GM18526 (cell line): ENCODE measurements around the gene CCDC169.

ENCODE experiments used
- POLR2A ChIP-seq: IDR thresholded peaks from 3 replicates; pipeline ENCODE4 v1.6.1; 2011; ENCODE audit not compliant: insufficient read length; ENCODE audit errors: extremely low read depth

The CCDC169 gene

DNA sequence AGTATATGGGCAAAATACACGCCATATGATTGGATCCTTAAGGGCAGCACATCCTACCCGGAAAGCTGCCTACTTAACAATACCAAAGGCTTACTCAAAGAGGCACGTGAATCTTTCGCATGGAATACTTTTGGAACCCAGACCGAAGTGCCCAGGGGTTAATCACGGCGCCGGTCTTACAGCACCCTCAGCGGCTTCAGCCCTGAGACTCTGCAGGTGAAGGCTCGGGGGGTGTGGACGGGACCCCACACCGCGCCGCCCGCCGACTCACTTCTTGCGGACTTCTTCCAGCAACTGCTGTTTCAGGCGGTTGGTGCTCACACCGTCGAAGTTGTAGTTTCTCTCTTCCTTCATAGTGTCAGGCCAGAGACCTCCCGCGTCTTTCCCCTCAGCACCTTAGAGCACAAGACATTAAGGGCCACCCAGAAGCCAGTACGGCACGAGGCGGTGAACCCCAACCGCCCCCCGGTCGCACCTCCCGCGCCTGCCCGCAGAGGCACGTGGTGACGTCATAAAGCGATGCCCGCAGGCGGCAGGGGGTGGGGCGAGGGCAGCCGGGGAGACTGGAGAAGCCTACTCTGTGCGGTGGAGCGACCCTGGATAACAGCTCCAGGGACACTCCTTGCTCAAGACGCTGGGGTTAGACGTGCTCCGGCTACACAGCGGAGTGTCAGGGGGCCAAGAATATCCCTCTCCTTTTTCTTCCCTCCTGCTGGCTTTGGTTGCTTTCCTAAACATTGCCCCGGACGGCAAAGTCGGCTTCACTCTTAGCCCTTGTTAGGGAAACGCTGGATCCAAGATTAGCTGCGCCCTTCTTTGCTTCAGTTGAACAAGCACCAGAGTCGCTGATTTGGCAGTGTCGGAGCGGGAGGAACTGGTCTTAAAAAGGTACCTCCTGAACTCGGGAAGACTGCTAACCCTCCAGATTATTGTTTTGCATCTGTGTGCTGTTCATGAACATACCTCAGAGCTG is at the start of gene CCDC169:
Gene CCDC169, minus strand, starts transcription at position 449 of the 973 bp plus-strand sequence. Its CDS starts 95 bp downstream, at position 354.
- TF ChIP-seq POLR2A = no peak

DNA sequence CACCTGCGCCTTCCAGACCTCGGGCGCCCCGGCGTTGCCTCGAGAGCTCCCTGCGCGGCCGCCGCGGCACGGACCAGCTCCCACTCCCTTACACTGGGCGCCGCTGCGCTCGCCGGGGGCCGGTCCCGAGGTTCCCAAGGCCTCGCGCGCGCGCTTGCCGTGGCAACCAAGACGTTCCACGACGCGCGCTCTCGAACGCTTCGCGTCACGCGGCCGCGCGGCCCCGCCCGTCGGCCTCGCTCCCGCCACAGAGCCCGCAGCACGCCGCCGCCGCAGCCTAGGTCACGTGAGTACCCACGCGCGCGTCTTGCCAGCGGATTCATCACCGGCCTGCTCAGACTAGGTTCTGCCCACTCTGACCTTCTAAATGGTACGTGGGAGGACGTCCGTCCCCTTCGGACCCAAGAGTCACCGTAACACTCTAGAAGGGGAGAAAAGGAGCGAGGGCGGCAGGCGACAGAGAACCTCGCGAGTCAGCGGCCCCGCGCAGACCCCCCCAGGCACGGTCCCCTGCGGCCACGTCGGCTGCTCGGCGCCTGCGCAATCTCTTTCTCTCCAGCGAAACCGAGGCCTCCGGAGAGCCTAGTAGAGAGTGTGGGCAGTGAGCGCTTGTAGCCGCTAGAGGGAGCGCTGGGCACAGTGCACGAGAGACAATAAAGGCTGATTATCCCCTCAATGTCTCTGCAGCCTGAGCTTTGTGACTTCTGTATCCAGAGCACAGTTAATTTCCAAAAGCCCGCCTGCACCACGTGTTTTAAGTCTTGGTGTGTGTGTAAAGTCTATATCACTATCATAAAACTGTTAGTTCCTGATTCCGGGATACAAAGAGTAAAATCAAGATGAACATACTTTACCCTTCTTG is 48.8 kb upstream of the CCDC169 start, which contains the start of gene SPART:
Gene SPART, minus strand, starts transcription at position 173 of the 862 bp plus-strand sequence. CDS start 10,564 bp downstream, outside the sequence.
- TF ChIP-seq POLR2A = no peak

DNA sequence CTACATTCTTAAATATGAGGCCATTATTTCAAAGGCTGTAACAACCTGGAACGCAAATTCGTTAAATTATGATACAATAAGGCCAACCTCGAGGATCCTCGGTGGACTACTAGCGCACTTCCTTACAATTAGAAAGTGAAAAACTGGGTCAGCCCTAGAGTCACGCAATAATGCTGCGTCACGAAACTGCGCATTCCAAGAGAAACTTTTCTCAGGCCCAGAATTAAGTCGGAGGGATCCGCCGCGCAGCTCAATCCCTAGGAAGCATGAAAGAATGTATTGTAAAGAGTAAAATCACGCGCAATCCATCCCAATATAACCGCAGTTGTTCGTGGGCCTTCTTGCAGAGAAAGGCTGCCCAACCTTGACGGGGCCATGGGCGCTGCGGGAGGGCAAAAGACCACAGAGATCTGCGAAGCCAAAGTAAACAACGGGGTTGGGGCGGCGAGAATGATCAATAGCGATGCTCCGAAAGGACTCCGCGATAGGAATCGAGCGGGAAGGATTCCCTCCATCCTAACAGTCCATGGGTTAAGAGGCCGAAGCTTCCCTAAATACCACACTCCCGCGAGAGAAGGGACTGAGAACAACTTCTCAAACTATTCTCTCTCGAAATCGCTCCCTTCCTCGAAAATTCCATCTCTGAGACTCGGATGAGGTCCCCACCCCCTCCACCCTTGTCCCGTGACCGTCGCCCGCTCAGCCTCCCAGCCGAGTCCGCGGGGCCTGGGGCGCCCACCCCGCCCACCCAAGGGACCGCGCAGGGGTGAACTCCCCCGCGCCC is 48.0 kb upstream of the CCDC169 start:
- TF ChIP-seq POLR2A = no peak

DNA sequence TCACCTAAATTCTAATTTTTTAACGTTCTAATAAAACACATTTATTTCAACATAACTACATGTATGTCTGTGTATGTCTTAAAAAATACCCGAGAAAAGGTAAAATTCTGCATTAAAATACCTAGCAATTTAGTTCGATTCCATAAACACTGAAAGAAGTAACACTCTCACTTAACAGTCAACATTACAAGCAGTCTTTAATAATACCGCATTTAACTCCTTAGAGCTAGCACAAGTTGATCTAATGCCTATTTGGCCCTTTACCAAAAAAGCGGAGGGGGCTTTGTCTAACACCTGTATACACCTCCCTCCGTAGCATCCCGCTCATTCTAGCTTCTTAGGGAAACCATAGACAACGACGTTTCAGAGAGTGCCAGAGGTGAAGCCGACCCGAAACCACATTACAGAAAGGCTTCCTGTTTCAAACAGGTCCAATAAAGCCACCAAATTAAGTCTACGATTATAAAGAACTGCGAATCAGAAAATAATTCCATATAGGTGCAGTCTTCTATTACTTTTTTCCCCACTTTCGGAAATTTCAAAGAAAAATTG is 47.3 kb upstream of the CCDC169 start:
- TF ChIP-seq POLR2A = no peak

DNA sequence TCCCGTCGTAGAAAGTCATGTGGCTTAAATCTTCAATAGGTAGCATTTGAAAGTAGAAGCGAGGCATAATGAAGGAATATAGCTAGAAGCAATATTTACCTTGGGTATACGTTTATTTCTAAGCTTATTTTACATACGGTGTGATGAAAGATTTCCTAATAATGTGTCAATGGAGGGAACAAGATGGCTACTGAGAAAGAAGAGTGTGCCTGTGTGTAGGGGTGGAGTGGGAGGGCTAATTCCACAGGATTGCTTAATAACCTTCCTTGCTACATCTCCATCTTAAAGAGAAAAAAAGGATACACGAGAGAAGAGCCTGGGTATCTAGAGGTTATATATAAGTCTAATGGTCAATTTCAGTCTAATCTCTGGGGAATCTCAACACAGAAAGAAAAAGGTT is 46.6 kb upstream of the CCDC169 start:
- no peak for TF ChIP-seq POLR2A

DNA sequence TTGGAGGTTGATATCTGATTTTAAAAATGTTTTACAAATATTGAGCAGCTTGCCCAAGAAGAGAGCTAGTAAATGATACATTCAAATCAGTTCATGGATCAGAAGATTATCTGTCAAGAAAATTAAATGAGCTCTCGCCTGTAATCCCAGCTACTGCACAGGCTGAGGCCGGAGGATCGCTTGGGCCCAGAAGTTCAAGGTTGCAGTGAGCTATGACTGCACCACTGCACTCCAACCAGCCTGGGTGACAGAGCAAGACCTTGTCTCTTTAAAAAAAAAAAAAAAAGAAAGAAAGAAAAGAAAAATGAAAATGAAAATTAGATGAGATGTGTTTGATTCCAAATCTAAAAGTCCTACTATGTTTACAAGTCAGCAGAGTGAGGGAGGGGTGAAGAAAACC is 46.2 kb upstream of the CCDC169 start:
- TF ChIP-seq POLR2A = no peak

DNA sequence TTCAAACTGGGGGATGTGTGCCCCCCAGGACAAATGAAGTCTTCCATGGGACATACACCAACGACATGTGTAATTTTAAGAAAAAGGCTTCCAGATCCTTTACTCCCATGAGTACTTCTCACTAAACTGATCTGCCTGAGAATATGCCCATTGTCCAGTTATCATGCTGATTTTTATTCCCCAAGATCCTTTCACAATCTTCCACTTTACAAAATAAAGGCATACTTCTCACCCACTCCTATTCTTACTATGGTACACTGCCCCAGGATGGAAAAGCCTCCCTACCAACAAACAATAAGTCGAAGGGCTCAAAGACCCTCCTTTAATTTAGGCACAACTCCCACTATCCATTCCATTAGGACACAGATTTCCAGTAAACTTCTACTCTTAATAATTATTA is 45.1 kb upstream of the CCDC169 start:
- TF ChIP-seq POLR2A = no peak

DNA sequence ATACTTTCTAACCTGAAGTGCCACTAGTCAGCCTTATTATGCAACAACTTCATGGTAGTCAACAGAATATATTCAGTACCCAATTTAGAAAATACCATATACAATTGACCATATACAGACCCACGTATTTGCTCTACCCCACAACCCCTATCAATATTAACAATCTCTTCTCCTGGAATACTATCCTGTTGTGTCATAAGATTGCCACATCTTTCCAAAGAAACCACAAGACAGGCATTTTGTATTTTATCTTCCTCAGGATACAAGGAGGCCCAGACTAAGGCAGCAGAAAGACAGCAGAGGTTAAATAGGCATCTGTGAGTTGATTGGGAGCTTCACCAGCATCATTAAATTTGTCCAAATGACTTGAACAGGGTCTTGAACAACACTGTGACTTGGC is 44.1 kb upstream of the CCDC169 start:
- no peak for TF ChIP-seq POLR2A

DNA sequence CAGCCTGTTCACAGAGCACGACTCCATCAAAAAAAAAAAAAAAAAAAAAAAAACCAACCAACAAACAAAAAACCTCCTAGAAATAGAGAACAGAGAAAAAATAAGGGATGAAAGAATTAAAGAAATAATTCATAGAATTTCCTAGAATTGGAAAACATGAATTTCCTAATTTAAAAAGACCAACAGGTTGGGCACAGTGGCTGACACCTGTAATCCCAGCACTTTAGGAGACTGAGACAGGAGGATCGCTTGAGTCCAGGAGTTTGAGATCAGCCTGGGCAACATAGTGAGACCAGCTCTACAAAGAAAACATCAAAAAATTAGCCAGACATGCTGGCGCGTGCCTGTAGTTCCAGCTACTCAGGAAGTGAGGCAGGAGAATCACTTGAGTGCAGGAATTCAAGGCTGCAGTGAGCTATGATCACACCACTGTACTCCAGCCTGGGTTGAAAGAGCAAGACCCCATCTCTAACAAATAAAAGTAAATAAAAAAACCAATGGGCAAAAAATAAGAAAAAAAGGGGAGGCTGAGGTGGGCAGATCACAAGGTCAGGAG is 42.1 kb upstream of the CCDC169 start:
- TF ChIP-seq POLR2A = no peak

DNA sequence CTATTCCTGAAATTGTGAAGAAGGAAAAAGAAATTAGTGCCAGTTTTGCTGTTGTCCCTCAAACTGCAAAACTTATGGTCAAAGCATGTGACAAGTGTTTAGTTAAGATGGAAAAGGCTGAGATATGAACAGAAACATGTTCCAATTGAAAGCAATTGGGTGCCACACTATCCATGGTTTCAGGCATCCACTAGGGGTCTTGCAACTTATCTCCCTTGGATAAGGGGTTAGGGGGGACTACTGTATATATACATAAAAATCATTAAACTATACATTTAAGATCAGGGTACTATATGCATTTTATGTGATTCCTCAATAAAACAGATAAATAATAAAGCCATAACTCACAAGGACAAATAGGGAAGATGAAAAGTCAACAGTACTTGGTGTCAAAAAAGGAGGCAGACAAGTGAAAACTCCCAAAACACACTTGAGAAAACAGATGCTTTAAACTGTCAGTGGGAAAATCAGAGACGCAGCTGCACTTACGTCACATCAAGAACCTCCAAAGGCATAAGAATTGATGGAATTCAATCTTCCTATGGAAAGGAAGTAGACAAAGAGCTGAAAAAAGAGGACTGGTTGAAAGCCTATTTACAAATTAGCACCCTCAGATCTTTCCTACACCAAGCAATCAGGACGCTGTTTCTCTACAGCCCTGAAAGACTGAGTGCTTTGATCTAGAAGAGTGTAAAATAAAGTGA is 40.5 kb upstream of the CCDC169 start:
- no peak for TF ChIP-seq POLR2A

DNA sequence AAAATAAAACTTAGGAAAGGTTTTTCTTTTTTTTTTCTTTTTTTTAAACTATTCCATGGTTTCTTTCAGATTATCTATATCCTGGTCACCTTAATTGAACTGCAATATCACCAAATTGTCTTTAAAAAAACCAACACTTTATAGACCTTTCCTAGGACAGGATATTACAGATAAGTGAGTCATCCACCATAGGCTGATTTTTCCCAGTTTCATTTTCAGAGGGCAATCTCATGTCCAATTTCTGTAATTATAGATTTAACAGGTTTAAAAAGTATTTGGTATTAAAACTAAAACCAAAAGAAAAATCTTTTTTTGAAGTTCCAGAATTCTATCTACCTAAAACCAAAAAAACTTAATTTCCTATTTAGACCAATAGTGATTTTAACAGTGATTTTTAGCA is 35.4 kb upstream of the CCDC169 start:
- TF ChIP-seq POLR2A = no peak

DNA sequence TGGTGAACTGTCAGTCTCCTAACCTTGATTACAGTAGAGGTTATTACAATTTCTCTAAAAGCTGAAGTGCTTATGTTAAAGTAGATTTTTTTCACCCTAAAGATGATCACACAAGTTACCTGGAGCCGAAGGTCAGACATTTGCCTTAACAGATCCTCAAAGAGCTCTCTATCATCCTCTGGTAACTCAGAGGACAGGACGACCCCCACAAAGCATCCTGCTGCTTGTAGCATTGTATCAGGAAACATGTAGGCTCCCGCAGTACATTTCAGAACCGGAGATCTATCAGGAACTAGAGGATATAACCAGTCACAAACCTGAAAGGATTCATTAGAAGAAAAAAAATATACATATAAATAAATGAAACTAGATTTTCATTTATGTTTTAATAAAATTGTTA is 33.7 kb upstream of the CCDC169 start:
- no peak for TF ChIP-seq POLR2A

DNA sequence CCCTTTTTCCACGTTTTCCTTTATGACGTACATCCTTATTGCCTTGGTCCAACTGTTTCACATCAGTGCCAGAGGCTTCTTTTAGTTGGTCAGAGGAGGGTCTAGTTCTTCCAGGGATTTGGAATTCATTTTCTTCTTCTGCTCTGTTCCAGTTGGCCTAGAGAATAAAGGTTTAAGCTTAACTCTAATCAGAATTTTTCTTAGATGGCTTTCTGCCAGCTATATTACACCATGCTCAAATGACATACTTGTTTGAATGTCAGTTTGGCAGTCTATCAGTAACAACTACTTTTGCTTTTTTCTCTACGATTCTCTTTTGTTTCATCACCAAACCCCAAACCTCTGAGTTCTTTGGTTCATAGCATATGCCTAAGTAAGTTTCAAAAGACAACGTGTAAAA is 31.7 kb upstream of the CCDC169 start:
- no peak for TF ChIP-seq POLR2A

DNA sequence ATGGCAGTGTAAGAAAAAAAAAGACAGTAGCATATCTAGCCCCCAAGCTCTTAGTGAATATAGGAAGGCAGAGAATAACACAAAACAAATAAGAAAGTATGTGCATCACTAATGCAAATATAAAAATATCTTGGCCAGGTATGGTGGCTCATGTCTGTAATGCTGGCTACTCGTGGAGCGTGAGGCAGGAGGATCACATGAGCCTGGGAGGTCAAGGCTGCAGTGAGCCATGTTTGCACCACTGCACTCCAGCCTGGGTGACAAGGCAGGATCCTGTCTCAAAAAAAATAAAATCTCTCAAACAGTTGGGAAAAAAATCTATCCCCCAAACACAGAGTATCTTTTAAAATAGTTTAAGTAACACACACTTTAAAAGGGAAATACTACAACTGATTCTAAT is 31.2 kb upstream of the CCDC169 start:
- TF ChIP-seq POLR2A = no peak

DNA sequence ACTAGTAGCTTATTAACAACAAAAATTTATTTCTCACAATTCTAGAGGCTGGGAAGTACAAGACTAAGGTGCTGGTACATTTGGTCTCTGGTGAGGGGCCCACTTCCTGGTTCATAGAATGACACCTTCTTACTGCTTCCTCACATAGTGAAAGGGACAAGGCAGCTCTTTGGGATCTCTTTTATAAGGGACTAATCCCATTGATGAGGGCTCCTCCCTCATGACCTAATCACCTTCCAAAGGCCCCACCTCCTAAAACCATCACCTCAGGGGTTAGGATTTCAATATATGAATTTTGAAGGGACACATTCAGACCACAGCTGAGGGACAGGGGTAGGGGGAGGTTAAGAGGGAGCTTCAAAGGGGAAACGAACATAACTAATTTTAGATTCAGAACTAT is 28.3 kb upstream of the CCDC169 start:
- no peak for TF ChIP-seq POLR2A
